Fibroblast of mammary gland (primary cell): ENCODE measurements around the gene GPR137B.

Experiments used
- DNase-seq: peaks from one replicate; pipeline ENCODE4 v3.0.0-alpha.2; 2010; ENCODE audit warnings: low read depth
- H3K4me3 ChIP-seq: 2 replicates; pipeline ENCODE4 v1.5.1; 2011; ENCODE audit warnings: low read depth, mild to moderate bottlenecking, low read length, moderate library complexity; ENCODE audit not compliant: control insufficient read depth
- TF ChIP-seq, protein P1 (sequence below): conservative IDR thresholded peaks from 2 replicates; pipeline ENCODE4 v1.5.1; 2011; ENCODE audit warnings: low read depth, low read length, inconsistent platforms; ENCODE audit not compliant: control insufficient read depth, insufficient read depth

The GPR137B gene

DNA sequence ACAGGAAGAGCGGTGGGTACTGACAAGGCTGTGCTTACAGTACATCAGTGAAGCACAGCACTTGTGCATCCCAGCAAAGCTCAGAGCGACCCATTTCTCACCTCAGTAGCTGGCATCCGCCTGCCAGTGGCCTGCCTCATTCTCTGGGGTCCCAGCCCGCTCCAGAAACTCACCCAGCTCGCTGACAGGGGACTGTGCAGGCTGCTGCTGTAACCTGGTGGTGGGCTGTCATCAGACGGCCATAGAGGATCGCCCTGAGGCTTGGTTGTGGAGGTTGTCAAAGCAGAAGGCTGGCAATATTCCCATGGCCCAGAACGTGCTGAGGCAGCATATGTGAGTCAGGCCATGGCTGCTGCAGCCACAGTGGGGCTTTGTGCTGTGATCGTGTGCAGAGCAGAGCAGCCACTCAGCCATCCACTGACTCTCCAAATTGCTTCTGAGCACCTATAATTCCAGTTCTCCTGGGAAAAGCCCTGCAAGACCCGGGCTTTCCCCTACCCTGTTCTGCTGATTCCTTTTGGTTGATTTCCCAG, 13.6 kb upstream of the GPR137B start:
- no peak overlapping the region for H3K4me3 ChIP-seq
- no peak for DNase-seq
- TF ChIP-seq, protein P1, sequence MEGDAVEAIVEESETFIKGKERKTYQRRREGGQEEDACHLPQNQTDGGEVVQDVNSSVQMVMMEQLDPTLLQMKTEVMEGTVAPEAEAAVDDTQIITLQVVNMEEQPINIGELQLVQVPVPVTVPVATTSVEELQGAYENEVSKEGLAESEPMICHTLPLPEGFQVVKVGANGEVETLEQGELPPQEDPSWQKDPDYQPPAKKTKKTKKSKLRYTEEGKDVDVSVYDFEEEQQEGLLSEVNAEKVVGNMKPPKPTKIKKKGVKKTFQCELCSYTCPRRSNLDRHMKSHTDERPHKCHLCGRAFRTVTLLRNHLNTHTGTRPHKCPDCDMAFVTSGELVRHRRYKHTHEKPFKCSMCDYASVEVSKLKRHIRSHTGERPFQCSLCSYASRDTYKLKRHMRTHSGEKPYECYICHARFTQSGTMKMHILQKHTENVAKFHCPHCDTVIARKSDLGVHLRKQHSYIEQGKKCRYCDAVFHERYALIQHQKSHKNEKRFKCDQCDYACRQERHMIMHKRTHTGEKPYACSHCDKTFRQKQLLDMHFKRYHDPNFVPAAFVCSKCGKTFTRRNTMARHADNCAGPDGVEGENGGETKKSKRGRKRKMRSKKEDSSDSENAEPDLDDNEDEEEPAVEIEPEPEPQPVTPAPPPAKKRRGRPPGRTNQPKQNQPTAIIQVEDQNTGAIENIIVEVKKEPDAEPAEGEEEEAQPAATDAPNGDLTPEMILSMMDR, result no peak

DNA sequence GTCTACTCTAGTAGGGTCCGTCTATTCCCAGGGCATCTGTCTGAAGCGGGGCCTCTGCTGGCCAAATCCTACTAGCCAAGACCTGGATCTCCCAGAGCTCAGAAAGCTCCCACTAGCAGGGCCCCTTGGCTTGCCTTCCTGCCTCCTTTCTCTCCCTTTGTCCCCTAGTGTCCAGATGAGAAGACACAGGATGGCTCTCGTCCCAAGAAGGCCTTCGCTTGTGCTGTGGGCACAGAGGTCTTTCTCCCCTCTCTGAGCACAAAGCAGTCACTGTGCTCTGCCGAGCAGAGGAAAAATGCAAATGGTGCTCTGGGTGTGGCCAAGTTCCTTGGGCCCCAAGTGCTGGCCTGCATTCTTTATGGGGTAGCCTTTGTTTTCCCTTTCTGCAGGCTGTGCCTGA, 13.0 kb upstream of the GPR137B start:
- TF ChIP-seq, protein P1, result no peak
- DNase-seq, result no peak
- no peak overlapping the region for H3K4me3 ChIP-seq

DNA sequence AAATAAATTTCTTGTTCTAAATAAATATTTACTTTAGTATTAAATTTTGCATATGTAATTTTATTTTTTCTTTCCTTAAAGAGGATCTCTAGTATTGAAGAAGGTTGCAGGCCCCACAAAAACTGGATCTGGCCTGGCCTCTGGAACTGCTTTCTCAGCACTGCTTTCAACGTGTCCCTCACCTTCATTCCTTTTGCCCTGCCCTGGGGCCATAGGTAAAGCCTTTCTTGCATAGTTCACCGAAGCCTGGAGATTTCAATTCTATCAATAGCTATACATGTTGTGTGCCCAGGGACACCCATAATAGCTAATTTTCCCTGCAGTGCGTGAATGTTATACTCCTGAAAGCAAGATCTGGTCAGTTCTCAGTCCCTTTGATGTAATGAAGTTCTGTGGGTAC, 12.0 kb upstream of the GPR137B start:
- TF ChIP-seq, protein P1, result no peak
- DNase-seq, result no peak
- no peak overlapping the region for H3K4me3 ChIP-seq

DNA sequence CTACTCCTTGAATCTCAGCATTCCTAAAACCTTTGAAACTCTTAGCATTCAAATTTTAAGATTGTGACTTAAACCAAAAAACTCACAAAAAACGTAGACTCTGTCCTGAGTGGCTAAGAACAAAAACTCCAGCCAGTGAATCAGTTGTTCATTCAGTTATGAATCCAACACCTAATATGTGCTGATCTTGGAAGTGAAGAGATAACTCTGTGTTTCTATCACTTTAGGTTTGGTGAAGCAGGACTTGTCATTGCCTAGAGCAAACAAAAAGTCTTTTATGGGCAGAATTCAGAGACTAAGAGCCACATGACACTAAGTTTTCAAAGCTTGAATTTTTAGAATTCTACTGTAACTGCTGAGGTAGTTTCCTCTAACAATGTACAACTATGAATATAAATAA, 10.4 kb upstream of the GPR137B start:
- TF ChIP-seq, protein P1, result no peak
- H3K4me3 ChIP-seq, result no peak overlapping the region
- DNase-seq, result no peak

DNA sequence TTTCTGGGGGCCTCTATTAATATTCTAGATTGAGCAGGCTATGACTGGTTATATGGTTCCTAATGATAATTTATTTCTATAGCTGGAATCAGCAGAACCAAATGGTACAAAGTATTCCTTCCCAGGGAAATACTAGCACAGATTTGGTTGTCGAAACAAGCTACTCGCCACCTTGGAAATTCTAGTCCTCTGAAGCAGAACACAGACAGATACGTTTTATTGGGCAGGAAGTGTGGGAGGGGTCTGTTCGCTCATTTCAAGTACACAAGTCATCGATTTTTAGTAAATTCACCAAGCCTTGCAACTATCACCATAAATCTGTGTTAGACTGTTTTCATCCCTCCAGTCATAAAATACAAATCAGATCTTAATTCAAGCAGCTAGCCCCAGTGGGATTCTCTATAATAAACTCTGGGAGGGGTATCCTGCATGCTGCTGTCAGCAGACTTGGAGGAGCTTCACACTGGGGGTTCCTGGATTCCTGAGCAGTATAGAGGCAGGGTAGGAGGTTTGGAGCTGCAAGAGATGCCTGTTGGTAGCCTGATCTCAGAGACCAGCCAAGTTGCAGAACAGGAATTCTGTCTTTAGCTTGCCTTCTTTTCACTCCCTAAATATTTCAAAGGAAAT, 9.8 kb upstream of the GPR137B start:
- DNase-seq, result no peak
- no peak overlapping the region for H3K4me3 ChIP-seq
- TF ChIP-seq, protein P1, result no peak

DNA sequence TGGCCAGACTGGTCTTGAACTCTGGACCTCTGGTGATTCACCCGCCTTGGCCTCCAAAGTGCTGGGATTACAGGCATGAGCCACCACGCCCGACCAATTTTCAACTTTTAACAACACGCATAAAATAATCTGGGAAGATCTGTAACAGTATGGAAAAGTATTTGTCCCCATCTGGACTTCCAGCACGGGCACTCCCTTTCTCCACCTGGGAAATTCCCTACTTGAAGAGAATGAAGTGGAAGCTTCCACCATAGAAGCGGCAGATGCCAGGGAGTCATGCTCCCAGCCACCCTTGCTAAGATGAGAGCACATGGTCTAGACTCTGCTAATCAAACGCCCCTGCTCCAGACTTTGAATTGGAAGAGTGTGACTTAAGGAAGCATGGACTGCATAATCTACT, 9.0 kb upstream of the GPR137B start:
- DNase-seq, result no peak
- H3K4me3 ChIP-seq, result no peak overlapping the region
- TF ChIP-seq, protein P1, result no peak
